HG02678 (cell line): Measurements from ENCODE around the gene MSLN.
"Not testable (repeated sequence)": the region's sequence is repeated elsewhere in the genome, so short reads cannot be mapped to it uniquely, and the experiment has no call there.

Experiments used
- ATAC-seq: cut with Tn5 transposase; IDR thresholded peaks from one replicate; pipeline ENCODE4 v1.9.1; 2021; ENCODE audit warnings: mild to moderate bottlenecking, moderate library complexity; ENCODE audit not compliant: unreplicated experiment

Gene MSLN

DNA sequence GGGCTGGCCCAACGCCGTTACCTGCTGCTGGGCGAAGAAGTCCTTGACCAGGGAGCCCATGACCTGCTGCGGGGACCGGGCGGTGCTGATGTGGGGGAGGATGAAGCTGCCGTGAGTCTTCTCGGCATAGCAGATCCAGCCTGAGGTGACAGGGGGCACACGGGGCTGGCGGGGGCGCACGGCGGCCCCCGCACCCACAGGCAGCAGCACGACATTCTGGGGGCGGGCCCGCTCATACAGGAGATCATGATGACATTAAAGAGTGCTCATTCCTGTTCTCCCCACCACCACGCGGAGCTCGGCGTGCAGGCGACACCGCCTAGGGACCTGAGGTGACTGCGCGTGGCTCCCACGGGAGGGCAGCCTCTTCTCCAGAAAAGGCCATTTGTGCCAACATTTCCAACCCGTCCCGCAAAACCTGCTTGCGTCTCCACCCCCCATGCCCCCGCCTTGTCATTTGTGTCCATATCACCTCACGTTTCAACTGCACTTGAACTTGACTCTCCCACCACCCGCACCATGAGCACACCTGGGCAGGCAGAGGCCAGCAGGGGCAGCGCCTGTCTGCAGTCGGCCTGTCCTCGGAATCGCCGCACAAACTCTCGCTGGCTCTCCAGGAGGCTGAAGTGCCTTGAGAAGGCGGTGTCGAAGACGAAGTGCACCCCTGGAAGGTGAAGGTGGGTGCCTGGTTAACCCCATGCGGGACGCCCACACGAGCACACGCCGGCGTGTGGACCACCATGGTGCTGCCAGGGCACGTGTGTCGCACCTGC, 26.1 kb upstream of the MSLN start:
- no peak for ATAC-seq

GRCh38 chr16:734981-735881, 25.3 kb upstream of the MSLN start:
- no peak for ATAC-seq

- ATAC-seq: no peak
Observed at GRCh38 chr16:735982-736453, 24.5 kb upstream of the MSLN start.

GRCh38 chr16:736936-737481, 23.5 kb upstream of the MSLN start:
- no peak for ATAC-seq

DNA sequence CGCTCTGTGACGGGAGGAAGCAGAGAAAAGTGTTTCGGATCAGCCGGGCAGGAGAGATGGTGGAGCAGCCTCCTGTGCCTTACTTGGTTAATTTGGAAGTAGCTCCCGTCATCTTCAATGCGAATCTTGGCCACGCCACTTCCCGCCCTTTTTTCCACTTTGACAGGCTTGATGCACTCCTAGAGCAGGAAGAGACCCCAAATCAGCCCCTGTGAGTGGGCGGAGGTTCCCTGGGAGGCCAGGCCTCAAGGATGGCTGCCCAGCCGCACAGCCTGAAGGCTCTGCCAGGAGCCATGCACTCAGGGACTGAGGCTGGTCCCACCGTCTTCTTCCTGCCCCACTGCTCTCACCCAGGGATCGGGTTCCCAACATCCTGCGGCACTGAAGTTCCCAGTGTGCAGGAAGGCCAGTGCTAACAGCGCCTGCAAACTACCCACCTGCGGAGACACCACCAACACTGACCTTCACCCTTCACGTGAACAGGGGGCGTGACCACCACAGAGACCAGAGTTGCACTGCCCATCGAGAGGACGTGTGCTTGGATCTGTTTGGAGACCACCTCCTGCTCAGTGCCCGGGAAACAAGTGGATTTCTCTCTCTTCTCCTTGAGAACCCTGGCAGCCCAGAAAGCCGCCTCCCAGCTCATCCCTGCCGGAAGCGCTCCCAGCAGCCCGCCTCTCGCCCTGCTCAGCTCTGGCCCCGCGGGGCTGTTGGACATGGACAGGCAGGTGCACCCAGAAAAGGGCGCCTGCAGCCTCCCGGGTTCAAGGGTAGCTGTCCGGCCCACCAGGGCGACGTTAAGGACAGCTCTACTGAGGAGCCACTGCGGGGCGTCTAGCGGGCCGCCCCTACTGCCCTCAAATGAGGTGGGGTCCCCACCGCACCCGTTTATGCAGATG, 20.7 kb upstream of the MSLN start:
- no peak for ATAC-seq

DNA sequence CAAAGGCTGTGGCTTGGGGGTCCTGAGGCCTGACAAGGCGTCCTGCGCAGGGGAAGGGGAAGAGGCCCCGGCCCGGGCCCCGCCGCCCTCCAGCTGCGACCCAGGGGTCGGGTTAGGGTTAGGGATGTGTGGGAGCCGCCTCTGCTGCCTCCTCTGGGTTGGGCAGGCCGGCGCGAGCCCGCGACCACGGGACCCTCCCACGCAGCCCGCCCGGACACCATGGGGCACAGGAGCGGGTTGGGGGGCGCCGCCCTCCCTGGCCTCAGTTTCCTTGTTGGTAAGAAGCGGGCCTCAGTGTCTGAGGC, 20.1 kb upstream of the MSLN start:
- no peak for ATAC-seq

DNA sequence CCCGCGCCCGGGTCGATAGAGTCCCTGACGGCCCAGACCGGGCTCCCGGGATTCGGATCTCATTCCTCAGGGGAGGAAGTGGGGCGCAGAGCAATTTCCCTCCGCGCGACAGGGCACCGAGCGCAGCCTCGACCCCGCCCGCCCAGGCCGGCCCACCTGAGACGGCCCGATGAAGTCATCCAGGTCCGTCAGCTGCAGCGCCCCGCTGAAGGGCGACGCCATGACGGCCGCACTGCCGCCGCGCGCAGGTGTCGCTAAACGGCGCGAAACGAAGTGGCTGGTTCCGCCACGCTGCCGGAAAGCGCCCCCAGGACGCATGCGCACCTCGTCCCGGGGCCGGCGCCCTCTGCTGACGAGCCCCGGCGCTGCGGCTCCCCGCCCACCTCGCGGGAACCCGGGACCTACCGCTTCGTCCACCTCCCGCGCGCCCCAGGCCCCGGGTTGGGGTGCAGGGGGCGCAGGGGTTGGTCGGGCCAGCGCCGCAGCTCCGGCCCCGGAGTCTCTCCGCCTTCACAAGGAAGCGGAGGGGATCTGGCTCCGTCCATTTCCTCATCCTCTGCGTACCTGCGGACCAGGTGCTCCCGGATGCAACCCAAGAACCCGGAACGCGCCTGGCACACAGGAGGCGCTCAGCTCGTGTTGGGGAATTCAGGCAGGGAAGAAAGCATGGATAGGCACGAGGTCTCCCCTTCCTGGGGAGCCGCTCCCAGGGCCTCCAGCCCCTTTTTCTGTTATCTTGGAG, 19.6 kb upstream of the MSLN start, which contains the start of gene CIAO3:
Gene CIAO3 (minus strand): TSS at position 234 of the 742 bp plus-strand sequence. CDS start 12 bp downstream, at position 222.
- ATAC-seq: peak; percentile 82

- no peak for ATAC-seq
Observed at GRCh38 chr16:741986-742629, 18.4 kb upstream of the MSLN start.

DNA sequence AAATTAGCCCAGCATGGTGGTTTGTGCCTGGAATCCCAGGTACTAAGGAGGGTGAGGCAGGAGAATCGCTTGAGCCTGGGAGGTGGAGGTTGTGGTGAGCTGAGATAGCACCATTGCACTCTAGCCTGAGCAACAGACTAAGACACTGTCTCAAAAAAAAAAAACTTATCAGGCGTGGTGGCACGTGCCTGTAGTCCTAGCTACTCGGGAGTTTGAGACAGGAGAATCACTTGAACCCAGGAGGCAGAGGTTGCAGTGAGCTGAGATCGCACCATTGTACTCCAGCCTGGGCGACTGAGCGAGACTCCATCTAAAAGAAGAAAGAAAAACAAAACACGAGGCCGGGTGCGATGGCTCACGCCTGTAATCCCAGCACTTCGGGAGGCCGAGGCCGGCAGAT, 17.6 kb upstream of the MSLN start:
- not testable (repeated sequence) for ATAC-seq

DNA sequence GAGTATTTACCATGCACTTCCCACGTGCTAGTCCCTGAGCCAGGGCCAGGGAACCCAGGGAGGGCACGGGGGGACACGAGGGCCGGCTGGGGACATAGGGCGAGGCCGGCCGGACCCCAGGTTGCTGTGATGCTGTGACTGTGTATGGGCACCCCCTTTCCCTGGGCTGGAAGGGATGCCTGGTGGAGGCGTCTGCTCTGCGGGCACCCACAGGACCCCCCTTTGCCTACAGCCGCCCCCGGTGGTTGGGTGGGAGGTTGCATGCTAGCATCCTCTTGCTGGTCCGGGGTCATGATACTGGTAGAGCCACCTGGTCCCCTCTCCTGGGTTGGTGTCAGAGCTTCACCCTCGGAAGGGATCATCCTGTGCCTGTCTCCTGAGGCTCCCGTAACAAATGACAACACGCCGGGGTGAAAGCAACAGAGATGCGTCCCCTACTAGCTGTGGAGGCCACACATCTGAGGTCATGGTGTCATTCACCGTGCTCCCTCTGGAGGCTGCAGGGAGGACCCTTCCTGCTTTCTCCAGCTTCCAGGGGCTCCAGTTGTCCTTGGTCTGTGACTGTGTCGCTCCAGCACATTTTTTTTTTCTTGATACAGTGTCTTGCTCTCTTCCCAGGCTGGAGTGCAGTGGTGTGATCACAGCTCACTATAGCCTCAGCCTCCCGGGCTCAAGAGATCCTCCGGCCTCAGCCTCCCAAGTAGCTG, 16.6 kb upstream of the MSLN start:
- ATAC-seq: no peak

DNA sequence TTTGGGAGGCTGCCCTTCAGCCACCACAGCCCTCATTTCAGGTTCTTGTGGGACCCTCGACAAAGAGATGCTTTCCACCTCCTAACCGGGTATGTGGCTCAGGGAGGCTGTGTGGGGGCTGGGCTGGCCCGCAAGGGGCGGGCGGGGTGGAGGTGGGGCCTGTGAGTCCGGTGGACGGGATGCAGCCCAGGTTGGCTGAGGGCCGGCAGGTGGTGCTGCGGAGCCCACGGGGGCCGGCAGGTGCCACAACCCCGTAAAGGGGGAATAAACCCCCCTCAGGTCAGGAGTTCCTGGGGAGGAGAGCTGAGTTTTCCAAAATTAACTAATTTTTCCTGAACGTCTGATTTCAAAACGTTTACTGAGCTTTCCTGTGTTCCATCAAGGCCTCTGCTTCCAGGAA, 14.8 kb upstream of the MSLN start:
- no peak for ATAC-seq

DNA sequence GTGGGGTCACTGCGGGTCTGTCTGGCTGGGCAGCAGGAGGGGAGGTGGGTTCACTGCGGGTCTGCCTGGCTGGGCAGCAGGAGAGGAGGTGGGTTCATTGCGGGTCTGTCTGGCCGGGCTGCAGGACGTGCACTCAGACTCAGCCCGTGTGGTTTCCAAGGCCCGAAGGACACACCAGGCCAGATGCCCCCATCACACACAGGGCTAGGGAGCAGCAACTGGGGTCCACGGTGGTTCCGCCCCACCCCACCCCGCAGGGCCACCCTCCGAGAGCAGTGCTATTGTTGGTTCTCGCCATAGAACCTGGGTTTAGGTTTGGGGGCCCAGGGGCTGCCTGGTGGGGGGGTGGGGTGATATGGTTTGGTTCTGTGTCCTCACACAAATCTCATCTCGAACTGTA, 13.9 kb upstream of the MSLN start:
- ATAC-seq: no peak

DNA sequence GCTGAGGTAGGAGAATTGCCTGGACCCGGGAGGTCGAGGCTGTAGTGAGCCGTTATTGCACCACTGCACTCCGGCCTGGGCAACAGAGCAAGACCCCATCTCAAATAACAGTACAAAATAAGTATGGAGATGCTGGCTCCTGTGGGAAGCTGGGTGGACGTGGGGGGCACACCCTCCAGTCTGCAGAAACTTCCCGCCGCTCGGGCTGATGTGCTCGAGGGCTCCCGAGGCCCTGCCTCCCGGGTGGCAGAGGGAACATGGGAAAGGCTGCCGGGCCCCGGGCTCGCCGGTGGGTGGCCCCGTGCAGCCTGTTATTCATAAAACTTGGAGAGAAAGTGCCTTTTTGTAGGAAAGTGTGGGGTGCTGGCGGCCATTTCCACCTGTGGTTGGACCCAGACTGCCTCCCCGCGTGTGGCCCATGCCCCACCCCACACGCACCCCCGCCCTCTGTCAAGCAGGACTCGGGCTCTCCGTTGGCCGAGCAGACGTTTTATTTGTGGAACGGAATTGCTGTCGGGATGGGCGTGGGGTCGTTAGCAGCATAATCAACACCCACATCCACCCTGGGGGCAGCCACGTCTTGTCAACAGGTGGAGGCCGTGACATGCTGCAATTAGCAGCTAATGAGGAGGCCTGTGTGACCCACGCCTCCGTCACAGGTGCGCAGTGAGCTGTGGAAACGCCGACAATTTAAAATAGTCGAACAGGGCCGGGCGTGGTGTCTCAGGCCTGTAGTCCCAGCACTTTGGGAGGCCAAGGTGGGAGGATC, 12.4 kb upstream of the MSLN start:
- ATAC-seq: no peak

- ATAC-seq: no peak
Observed at GRCh38 chr16:749010-749409, 11.5 kb upstream of the MSLN start.

DNA sequence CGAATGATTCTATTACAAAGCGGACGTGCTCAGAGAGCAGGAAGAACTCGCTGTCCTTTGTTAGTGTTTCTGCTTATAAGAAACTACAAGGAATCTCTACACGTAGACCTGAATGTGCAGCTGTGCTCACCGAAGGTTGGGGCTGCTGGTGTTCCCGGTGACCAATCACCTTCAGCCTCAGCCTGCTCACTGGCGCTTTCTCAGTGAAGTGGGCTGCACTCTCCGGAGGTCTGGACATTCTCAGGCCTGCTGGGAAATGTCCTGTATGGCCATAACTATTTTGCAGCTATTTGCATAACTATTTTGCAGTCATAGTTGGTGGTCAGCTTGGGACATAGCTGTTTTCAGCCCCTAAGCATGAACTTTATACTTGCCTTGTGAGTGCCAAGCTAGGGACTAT, 10.0 kb upstream of the MSLN start:
- ATAC-seq: no peak

GRCh38 chr16:751152-752006, 9.2 kb upstream of the MSLN start:
- no peak for ATAC-seq

DNA sequence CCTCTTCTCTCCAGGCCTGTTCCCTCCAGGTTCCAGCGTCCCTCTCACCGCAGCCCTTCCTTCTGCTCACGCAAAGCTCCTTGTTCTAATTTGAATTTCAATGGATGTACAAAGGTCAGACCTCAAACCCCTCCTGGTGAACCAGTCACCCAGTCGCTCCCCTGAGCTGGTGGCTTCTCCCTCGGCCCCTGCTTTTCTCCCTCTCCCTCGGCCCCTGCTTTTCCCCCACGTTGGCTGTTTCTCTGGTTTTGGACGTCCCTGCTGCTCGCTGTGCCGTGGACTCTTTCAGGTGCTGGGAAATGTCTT, 8.6 kb upstream of the MSLN start:
- ATAC-seq: no peak
